ENCODE measurements around the gene LRIT2.

GRCh38 chr10:84247496-84247895 is 22.2 kb upstream of the LRIT2 start:
- no peak for TF ChIP-seq KAT7 (CRISPR knock-in tag; IDR thresholded peaks at IDR 0.05; ENCODE audit: borderline replicate concordance)
- no peak for TF ChIP-seq USF1 (CRISPR knock-in tag; IDR thresholded peaks at IDR 0.05)
- no peak for TF ChIP-seq CTCF (IDR thresholded peaks at IDR 0.05)
- no peak for TF ChIP-seq USF2 (CRISPR knock-in tag; IDR thresholded peaks at IDR 0.05)
- TF ChIP-seq PRDM15 (CRISPR knock-in tag; IDR thresholded peaks at IDR 0.05): no peak
- no peak for TF ChIP-seq MAX (CRISPR knock-in tag; IDR thresholded peaks at IDR 0.05)
- no peak for TF ChIP-seq ATF1 (CRISPR knock-in tag; IDR thresholded peaks at IDR 0.05)
- TF ChIP-seq NR1H2 (CRISPR knock-in tag; IDR thresholded peaks at IDR 0.05): no peak
- TF ChIP-seq JUN (CRISPR knock-in tag; IDR thresholded peaks at IDR 0.05): no peak
- no peak for TF ChIP-seq AR (CRISPR knock-in tag; IDR thresholded peaks at IDR 0.05)
- no peak for TF ChIP-seq ATF2 (CRISPR knock-in tag; IDR thresholded peaks at IDR 0.05; ENCODE audit: borderline replicate concordance, low read depth)
- TF ChIP-seq FOXJ3 (CRISPR knock-in tag; IDR thresholded peaks at IDR 0.05; ENCODE audit: borderline replicate concordance): no peak
